HuH-7.5 (cell line): ENCODE data around the gene RAMACL.
"Not testable (repeated sequence)": the region's sequence is repeated elsewhere in the genome, so short reads cannot be mapped to it uniquely, and the experiment has no call there.

Experiments
- DNase-seq: peaks from one replicate; pipeline ENCODE4 v3.0.0; 2011; ENCODE audit warnings: low spot score

RAMACL gene

DNA sequence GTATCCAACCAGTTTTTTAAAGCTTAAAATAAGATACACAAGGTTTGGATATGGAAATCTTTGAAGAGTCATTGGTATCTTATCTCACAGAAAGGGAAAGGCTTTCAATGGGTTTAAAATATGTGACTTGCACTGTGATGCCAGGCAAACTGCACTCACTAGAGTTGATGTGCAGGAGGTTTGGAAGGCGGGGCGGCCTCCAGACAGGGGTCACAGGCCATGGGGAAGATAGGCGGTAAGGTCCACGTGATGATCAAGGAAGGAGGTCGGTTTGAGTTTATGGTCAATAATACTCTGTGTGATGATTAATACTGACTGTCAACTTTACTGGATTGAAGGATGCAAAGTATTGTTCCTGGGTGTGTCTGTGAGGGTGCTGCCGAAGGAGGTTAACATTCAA lies 9.5 kb upstream of the RAMACL start:
- no peak for DNase-seq

DNA sequence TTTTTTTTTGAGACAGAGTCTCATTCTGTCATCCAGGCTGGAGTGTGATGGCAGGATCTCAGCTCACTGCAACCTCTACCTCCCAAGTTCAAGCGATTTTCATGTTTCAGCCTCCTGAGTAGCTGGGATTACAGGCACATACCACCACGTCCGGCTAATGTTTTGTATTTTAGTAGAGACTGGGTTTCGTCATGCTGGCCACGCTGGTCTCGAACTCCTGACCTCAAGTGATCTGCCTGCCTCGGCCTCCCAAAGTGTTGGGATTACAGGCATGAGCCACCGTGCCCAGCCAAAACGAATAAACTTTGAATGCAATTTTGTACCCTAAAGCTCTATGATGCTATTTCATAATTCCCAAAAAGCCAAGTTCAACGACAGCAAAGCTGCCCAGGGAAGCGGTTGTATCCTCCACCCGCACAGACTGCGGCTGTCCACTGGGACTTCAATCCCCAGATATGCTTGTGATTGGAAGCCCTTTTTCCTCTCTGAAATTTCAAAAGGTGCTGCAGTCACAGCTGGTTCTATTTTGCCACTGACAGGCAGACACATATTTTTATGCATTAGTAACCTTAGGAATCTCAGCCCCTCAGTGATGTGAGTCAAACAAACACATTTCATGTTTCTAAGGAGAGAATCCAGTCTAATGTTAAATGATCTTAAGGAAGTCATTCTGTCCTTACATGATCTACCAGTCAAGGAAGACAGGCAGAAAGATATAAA lies 8.7 kb upstream of the RAMACL start:
- DNase-seq = no peak

DNA sequence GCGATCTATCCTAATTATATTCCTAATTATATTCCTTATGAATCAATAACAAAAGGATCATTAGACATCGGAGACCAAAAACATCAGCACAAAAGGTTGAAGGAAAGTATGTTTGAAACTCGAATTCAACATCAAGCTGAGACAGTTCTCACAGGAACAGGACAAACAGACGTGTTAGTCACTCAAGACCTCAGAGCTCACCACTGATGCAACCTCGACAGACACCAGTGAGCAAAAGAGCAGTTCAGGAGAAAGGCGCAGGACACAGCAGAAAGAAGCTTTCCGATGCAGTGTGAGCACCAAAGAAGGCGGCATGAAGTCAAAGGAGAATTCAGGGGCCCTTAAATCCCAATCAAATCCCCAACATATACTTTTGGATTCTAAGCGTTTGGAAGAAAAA lies 6.3 kb upstream of the RAMACL start:
- DNase-seq = no peak

DNA sequence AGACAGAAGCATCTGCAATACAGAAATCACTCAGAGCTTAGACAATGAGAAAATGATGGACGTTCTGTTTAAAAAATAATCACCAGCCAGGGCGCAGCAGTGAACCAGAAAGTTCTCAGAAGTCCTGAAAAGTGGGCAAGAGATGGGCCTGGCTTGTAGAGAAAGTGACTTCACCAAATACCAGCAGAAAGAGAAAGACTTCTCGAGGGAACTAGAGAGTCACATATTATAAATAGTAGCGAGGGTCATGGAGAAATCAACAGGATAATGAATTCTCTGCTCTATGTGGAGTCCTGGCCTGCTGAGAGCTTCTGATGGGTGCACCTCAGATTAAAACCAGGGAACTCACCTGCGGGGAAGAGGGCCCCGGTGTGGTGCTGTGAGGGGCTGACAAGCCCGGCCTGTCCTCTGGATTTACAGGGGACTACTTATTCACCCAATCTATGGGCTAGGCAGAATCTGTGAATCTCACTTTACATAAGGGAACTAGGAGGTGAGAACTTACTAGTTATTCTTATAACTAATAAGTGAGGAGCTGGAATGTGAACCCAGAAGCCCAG lies 5.6 kb upstream of the RAMACL start:
- DNase-seq = no peak

GRCh38 chr6:166591026-166591425 lies 4.5 kb upstream of the RAMACL start:
- DNase-seq = no peak

DNA sequence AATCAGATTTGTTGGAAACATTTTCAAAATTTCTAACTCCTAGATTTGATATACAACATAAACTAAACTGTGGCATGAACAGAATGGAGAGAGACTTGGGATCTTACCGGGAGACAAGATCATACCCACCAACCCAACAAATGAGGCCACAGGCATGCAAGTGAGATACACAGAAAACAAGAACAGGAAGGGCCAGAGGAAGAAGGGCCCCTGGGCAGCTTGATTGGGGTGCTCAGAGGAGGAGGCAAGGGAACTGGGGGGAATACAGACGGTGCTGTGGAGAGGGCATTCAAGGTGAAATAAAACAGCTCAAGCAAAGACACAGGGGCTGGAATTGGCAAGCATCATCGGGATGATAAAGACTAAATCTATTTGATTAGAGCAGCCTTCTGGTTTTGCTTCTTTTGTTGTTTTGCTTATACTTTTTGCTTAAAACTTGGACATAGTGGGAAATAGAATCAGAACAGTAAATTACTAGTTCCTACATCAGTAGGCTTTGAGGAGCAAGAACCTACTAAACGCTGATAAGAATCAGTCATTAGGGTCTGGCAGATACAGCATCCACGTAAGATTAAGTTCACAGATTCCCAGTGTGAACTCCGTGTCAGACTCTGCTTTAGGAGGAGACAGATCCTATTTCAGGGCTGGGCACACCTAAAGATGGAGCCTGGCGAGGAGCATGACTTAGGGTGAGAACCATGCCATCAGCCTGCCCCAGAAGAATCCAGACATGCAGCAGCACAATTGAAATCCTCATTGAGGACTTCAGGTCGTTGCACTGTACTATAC lies 3.5 kb upstream of the RAMACL start:
- no peak for DNase-seq

GRCh38 chr6:166589337-166589731 lies 2.9 kb upstream of the RAMACL start:
- DNase-seq = no peak

DNA sequence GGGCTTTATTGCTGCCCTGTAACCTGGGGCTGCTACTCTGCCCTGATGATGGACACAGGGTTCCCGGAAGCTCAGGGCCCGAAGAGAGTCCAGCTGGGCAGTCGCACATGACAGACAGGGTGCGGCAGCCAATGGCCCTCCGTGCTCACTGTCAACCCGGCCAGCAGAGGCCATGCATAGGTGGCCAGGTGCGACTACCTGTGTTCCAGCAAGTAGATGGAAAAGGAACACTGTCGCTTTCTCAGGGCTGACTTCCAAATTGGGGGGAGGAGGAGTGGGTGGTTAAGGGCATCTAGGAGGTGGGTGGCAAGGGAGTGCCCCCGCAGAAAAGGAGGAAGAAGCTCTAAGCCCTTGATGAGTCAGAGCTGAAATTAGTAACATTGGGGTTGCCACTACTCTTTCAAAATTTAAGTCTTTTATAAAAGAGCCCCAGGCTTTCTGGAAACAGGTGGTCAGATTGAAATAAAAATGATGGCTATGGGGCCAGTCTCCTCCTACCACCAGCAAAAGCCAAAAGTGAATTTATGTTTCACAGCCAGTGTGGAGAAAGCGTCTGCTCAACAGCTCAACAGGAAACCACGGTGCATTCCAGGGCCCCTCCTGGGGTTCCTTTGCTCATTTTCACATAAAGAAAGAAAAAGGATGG lies 2.3 kb upstream of the RAMACL start:
- DNase-seq = no peak

GRCh38 chr6:166587631-166588413 lies 1.3 kb upstream of the RAMACL start:
- no peak for DNase-seq

DNA sequence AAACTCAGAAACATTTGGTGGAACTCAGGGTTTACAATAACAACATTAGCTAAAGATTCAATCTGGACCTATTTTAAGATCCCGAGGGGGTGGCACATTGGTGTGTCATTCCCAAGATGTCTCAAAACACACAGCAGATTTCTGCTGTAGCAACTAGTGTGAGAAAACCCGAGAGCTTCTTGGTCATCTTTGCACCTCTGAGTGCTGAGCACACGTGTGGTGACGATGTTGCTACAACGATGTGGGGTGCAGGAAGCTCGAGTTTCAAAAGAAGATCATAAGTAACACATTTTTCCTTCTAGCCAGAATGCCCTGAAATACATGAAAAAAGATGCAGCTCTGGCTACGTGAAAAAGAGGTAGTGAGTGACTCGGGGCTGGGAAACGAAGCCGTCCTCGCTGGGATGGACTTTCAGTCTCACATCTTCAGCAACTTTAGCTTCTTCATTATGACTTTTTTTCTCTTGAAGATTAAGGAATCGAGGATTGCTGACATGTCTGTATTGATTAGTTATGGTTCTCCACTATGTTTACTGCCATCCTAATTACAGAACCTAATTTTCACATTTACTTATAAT lies 1.5 kb downstream of the RAMACL start:
- no peak for DNase-seq

DNA sequence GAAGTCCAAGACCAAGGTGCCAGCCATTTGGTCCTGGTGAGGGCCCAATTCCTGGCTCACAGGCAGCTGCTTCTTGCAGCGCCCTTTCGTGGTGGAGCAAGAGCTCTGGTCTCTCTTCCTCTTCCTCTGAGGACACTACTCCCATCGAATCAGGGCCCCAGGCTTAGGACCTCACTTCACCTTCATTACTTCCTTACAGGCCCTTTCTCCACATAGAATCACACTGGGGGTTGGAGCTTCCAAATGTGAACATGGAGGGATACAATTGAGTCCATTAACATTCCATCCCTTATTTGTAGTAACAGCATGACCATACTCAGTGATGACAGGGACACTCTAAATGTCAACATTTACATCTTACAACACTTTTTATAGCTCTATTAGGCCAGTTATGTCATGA lies 2.3 kb downstream of the RAMACL start:
- no peak for DNase-seq

GRCh38 chr6:166583230-166583965 lies 3.1 kb downstream of the RAMACL start:
- DNase-seq = no peak

GRCh38 chr6:166582258-166582657 lies 4.2 kb downstream of the RAMACL start:
- DNase-seq = no peak

DNA sequence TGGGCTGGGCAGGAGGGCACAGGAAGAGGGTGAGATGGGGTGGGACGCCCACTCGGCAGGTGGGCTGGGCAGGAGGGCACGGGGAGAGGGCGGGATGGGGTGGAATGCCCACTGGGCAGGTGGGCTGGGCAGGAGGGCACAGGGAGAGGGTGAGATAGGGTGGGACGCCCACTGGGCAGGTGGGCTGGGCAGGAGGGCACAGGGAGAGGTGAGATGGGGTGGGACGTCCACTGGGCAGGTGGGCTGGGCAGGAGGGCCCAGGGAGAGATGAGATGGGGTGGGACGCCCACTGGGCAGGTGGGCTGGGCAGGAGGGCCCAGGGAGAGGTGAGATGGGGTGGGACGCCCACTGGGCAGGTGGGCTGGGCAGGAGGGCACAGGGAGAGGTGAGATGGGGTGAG lies 4.7 kb downstream of the RAMACL start:
- not testable (repeated sequence) for DNase-seq

- DNase-seq = no peak
Observed at GRCh38 chr6:166581091-166581511, 5.4 kb downstream of the RAMACL start.

DNA sequence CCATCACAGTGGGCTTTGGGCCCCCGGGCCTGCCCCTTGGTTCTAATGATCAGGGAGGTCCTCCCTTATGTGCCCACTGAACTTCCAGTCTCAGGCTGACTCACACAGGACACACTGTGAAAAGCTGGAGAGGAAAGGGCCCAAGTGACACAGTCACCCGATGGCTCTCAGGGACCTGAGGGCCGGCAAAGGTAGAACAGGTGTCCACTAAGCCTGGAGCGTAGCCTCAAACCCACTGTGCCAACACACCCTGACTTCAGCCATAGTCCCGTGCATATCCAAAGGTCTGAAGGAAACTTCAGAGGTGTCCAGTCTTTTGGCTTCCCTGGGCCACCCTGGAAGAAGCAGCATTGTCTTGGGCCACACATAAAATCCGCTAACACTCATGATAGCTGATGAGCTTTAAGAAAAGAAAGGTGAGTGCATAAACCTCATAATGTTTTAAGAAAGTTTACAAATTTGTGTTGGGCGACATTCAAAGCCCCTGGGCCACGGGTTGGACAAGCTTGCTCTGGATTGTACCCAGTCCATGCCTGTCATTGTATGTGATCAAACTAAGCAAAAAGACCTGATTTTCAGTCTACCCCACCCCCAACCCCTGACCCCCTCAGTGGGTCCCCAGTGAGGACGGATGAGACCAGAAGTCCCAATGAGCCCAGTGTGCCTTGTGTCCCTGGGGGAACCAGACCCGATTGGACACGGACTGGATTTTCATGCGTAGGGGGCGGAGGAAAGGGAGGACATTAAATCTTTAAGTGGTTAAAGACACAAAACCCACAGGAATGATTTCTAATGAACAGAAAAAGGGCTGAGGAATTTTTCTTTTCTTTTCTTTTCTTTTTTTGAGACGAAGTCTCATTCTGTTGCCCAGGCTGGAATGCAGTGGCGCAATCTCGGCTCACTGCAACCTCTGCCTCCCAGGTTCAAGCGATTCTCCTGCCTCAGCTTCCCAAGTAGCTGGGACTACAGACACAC lies 6.1 kb downstream of the RAMACL start:
- DNase-seq = no peak

DNA sequence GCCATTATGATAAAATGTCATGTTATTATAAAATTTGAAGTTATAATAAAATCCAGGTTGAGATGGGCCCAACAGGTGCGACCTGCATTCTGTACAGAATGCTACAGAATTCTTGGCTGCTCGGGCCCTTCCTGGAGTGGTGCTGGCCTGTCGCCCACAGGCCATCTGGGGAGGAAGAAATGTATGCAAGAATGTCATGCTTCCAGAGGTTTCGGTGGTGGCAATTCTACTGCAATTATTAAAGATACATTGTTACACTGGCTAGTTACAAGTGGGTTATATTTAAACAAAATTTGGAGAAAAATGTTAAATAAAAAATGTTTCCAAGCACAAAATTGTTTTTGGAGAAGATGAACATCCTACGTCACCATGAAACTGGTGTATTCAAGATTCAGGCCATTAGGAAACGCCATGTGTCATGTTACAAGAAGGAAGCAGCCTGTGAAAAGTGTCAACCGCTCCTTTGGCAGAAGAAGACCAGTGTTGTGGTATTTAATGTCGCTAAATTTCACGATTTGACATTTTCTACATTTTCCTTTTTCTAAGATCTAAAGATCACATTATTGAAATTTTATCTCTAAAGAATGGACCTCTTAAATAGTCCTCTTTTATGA lies 7.1 kb downstream of the RAMACL start:
- no peak for DNase-seq

DNA sequence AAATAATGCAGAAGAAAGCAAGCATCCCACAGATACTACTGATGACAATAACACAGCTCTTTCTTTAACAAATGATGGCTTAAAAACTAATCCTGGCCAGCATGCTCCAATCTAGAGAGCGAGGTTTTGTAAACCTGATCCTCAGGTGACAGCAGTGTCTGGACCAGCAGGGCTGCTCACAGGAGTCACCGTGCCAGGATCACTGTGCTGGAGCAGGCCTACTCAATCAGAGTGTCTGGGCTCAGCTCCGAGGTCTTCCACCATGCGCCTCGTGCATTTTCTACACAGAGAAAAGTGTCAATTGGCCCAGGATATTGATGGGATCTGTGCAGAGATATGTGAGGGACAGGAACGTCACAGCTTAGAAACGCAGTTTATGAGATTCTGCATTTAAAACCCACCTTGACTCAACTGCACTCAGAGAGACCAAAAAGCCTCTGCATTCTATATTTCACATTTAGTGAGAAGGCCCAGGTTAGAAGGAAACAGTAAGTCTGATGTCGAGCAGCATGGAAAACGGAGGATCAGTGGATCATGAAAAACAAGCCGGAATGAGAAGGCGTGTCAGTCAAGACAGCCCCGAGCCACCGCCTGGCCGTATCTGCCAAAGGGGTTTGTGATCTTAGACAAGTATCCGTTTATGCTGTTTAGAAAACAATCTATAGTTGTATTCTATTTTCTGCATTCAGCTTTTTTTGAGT lies 7.8 kb downstream of the RAMACL start:
- DNase-seq = no peak

DNA sequence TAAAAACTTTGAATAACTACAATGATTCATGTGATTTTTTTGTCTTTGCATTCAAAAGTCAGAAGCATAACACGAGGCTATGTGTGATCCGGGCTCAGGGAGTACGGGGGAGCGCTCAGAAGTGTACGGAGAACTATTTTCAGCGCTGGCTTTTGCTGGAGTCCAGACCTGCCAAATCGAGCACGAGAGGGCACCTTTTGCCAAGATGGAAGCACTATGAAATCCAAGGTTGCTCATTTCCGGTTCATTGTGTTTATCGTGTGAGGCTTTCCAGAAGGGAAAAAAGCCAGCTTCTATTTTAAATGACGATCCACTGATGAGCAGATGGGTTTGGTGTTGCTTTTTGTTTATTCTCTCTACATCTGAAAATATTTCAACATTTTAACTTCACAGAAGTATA lies 11.3 kb downstream of the RAMACL start:
- no peak for DNase-seq
